K562 (cell line): Measurements from ENCODE around the gene IPP. TPM values are rescaled to one million over a fixed set of nuclear protein-coding genes. Genes with fewer than 3 reads are reported as not detected.
A peak's percentile ranks its signal among the peaks of the same experiment; 100 is the strongest.

Experiments used
- ELF2 ChIP-seq: fragments of 250-450 bp; sonication (Bioruptor Pico); IDR thresholded peaks from 2 replicates; pipeline ENCODE4 v1.5.0; 2021; ENCODE audit warnings: mild to moderate bottlenecking
- FOXA3 ChIP-seq, 2 experiments: fragments of 450-650 bp in 1 of 2; sonication (generic) in 1 of 2; formaldehyde crosslinking; IDR thresholded peaks in 1 of 2; conservative IDR thresholded peaks in 1 of 2; 2 replicates each; pipeline versions ENCODE4 v1.4.0 to v1.8.0; 2020 to 2022; ENCODE audit warnings: mild to moderate bottlenecking in 2 of 2, missing genetic modification reagents in 1 of 2
- HMGN3 ChIP-seq: IDR thresholded peaks from 2 replicates; pipeline ENCODE4 v1.6.1; 2011; ENCODE audit warnings: borderline replicate concordance, low read depth, mild to moderate bottlenecking, mixed read lengths, low read length; ENCODE audit not compliant: insufficient read length; ENCODE audit errors: extremely low read depth
- ILF3 ChIP-seq: fragments of 450-650 bp; IDR thresholded peaks from 2 replicates; pipeline ENCODE4 v1.6.1; 2018; ENCODE audit warnings: antibody characterized with exemption, mild to moderate bottlenecking, moderate library complexity, borderline replicate concordance
- JUND ChIP-seq, 2 experiments: IDR thresholded peaks; 2 replicates in 1 of 2; 3 replicates in 1 of 2; pipeline ENCODE4 v1.6.1; 2011; ENCODE audit warnings: borderline replicate concordance in 2 of 2, low read depth in 2 of 2, low read length in 2 of 2, improper control_type of control experiment in 1 of 2, missing biosample characterization in 1 of 2, missing genetic modification characterization in 1 of 2, missing genetic modification reagents in 1 of 2
- LCOR ChIP-seq: sonication (generic); formaldehyde crosslinking; IDR thresholded peaks from 2 replicates; pipeline ENCODE4 v1.8.0; 2022; ENCODE audit warnings: mild to moderate bottlenecking, missing genetic modification reagents
- MED1 ChIP-seq: sonication (generic); formaldehyde crosslinking; IDR thresholded peaks from 2 replicates; pipeline ENCODE4 v1.8.1; 2023; ENCODE audit warnings: missing genetic modification reagents, borderline replicate concordance
- MTF1 ChIP-seq: fragments of 250-450 bp; sonication (Bioruptor Pico); IDR thresholded peaks from 2 replicates; pipeline ENCODE4 v1.9.0; 2021; ENCODE audit warnings: moderate library complexity, mild to moderate bottlenecking, inconsistent platforms, borderline replicate concordance
- NCOA1 ChIP-seq: fragments of 450-650 bp; IDR thresholded peaks from 2 replicates; pipeline ENCODE4 v1.6.1; 2016; ENCODE audit warnings: low read depth
- NR0B1 ChIP-seq: fragments of 450-650 bp; IDR thresholded peaks from one replicate; pipeline ENCODE4 v1.6.1; 2018; ENCODE audit warnings: mild to moderate bottlenecking, moderate library complexity; ENCODE audit not compliant: partially characterized antibody
- PHF20 ChIP-seq: fragments of 450-650 bp; IDR thresholded peaks from 2 replicates; pipeline ENCODE4 v1.6.1; 2018; ENCODE audit not compliant: partially characterized antibody
- POLR3A ChIP-seq: IDR thresholded peaks from 2 replicates; pipeline ENCODE4 v1.6.1; 2011; ENCODE audit warnings: borderline replicate concordance, mild to moderate bottlenecking, moderate library complexity; ENCODE audit not compliant: insufficient read length, insufficient read depth; ENCODE audit errors: extremely low read depth
- RBM22 ChIP-seq: fragments of 200-400 bp; formaldehyde crosslinking; IDR thresholded peaks from 2 replicates; pipeline ENCODE4 v1.6.1; 2018; ENCODE audit warnings: low read length, low read depth; ENCODE audit not compliant: poor library complexity, severe bottlenecking
- RHOXF2B ChIP-seq: fragments of 250-450 bp; sonication (Bioruptor Pico); conservative IDR thresholded peaks from 2 replicates; pipeline ENCODE4 v1.5.1; 2021
- RNF2 ChIP-seq: sonication (generic); IDR thresholded peaks from 2 replicates; pipeline ENCODE4 v1.6.1; 2016
- RUNX1 ChIP-seq: sonication (generic); IDR thresholded peaks from 2 replicates; pipeline ENCODE4 v1.6.1; 2016; ENCODE audit warnings: antibody characterized with exemption, low read depth
- SETDB1 ChIP-seq: IDR thresholded peaks from one replicate; pipeline ENCODE4 v1.6.1; 2012; ENCODE audit warnings: low read length, control low read depth, inconsistent platforms
- SNRNP70 ChIP-seq: fragments of 200-400 bp; formaldehyde crosslinking; optimal IDR thresholded peaks from 2 replicates; pipeline ENCODE3; 2017; ENCODE audit warnings: low read depth, low read length
- TAL1 ChIP-seq: fragments of 450-650 bp; IDR thresholded peaks from 2 replicates; pipeline ENCODE4 v1.6.1; 2016; ENCODE audit warnings: mild to moderate bottlenecking
- TSC22D4 ChIP-seq: fragments of 450-650 bp; IDR thresholded peaks from 2 replicates; pipeline ENCODE4 v1.6.1; 2016; ENCODE audit warnings: missing genetic modification characterization, missing biosample characterization, control low read depth
- ZBTB5 ChIP-seq: fragments of 450-650 bp; IDR thresholded peaks from 2 replicates; pipeline ENCODE4 v1.6.1; 2017; ENCODE audit warnings: antibody characterized with exemption
- ZNF274 ChIP-seq: IDR thresholded peaks from 2 replicates; pipeline ENCODE4 v1.6.1; 2011; ENCODE audit warnings: low read depth, mild to moderate bottlenecking, low read length, moderate library complexity, borderline replicate concordance
- polyA plus RNA-seq, 8 experiments: library from polyadenylated mRNA; depleted of rRNA in 4 of 8; stranded (reverse) in 5 of 8; unstranded in 3 of 8; fragments of >200 nt; fragmentation: Nextera tagmentation in 2 of 8; fragmentation: Illumina TruSeq in 1 of 8; extraction: Ambion mirVana in 2 of 8; extraction: Trizol in 1 of 8; gene quantifications; 2 replicates each; pipeline versions ENCODE4 v1.2.1 to v1.2.3, GENCODE V29; 2011 to 2014; ENCODE audit warnings: inconsistent platforms in 1 of 8, missing spikeins in 1 of 8
- total RNA-seq, 7 experiments: library from RNA; depleted of rRNA in 6 of 7; stranded (reverse); fragments of >200 nt in 6 of 7; fragmentation: Illumina TruSeq in 2 of 7; extraction: Trizol in 2 of 7; gene quantifications; 2 replicates each; pipeline versions ENCODE4 v1.2.1 to v1.2.3, GENCODE V29; 2011 to 2021; ENCODE audit warnings: low replicate concordance in 1 of 7

Gene IPP
- total and polyA plus RNA-seq, 9 of the 15 experiments (the other 6 are each of a cell fraction or from before 2014, with no cell fraction given): 6.9 to 15.1 (median 9.7) TPM

GRCh38 chr1:45750298-45751038 is at the start of gene IPP (continued):
- TF ChIP-seq LCOR (peak; percentile 79), NCOA1 (peak; percentile 37; the same call in 1 of the 2 replicates), MTF1 (CRISPR knock-in tag) (no peak), MED1 (no peak), HMGN3 (peak; percentile 97), TAL1 (no peak), RUNX1 (0 out of 2 replicates have a peak, but pooled peaks have one; percentile 23), POLR3A (no peak), NR0B1 (no peak), ZBTB5 (no peak), SETDB1 (no peak), TSC22D4 (tag) (no peak), JUND (IDR thresholded peaks at IDR 0.05; ENCODE audit: borderline replicate concordance, low read depth, low read length) (peak; percentile 66), JUND (tag; IDR thresholded peaks at IDR 0.05; ENCODE audit: borderline replicate concordance, low read depth, low read length) (peak; percentile 61; the same call in 1 of the 3 replicates), RBM22 (no peak), RHOXF2B (CRISPR knock-in tag) (no peak), RNF2 (peak; percentile 58; the same call in 1 of the 2 replicates), FOXA3 (CRISPR knock-in tag; conservative IDR thresholded peaks at IDR 0.05 in 1 of 2, IDR thresholded peaks at IDR 0.05 in 1 of 2) (peak in 1 of 2 experiments; percentile 42; a peak in 1 of 4 replicates), SNRNP70 (no peak), ELF2 (CRISPR knock-in tag) (peak; percentile 13; the same call in 1 of the 2 replicates), ILF3 (no peak), ZNF274 (no peak), PHF20 (peak; percentile 56)
